IMR-90 (cell line): ENCODE measurements around the gene MACF1. TPM values are rescaled to one million over a fixed set of nuclear protein-coding genes. Genes with fewer than 3 reads are reported as not detected.
A peak's percentile ranks its signal among the peaks of the same experiment; 100 is the strongest.

Source experiments
- ATAC-seq: fragments of 200-7000 bp; cut with Tn5 transposase; 2 replicates; pipeline ENCODE4 v1.9.1; 2020; ENCODE audit warnings: low read depth, mild to moderate bottlenecking, moderate library complexity
- BruUV-seq: library from RNA; stranded (reverse); fragments of 400-500 nt; replicated peaks from 2 replicates; lab custom pipeline; 2021; lab: Mats Ljungman, UMichigan
- CTCF ChIA-PET: fragments of 300-600 bp; formaldehyde crosslinking; extraction: SDS; loops from one replicate; lab custom pipeline; 2021; ENCODE audit warnings: antibody characterized with exemption; lab: Yijun Ruan, JAX
- POLR2A ChIA-PET: fragments of 300-600 bp; sonication (Branson Sonifier 250); formaldehyde crosslinking; loops from one replicate; lab custom pipeline; 2022; ENCODE audit warnings: antibody characterized with exemption; ENCODE audit not compliant: unreplicated experiment; lab: Charles Lee
- DNase-seq: peaks from one replicate; pipeline ENCODE4 v3.0.0; 2013
- H2AFZ ChIP-seq: replicated peaks from 2 replicates; pipeline ENCODE3; 2013; ENCODE audit warnings: low read length, mild to moderate bottlenecking; ENCODE audit not compliant: poor library complexity
- H2AK5ac ChIP-seq: 2 replicates; pipeline ENCODE4 v1.6.1; 2013; ENCODE audit warnings: low read depth, low read length, inconsistent platforms
- H2AK9ac ChIP-seq: replicated peaks from 2 replicates; pipeline ENCODE3; 2013; ENCODE audit warnings: mild to moderate bottlenecking, low read depth, low read length, moderate library complexity; ENCODE audit not compliant: poor library complexity
- H2BK120ac ChIP-seq: 2 replicates; pipeline ENCODE4 v1.6.1; 2013; ENCODE audit warnings: low read depth, low read length, inconsistent platforms
- H2BK15ac ChIP-seq: 3 replicates; pipeline ENCODE4 v1.6.1; 2013; ENCODE audit warnings: low read depth, low read length, inconsistent platforms
- H2BK20ac ChIP-seq: 2 replicates; pipeline ENCODE4 v1.6.1; 2013; ENCODE audit warnings: low read depth, mild to moderate bottlenecking, inconsistent platforms, low read length, moderate library complexity
- H2BK5ac ChIP-seq: 2 replicates; pipeline ENCODE4 v1.6.1; 2013; ENCODE audit warnings: mild to moderate bottlenecking, low read depth, low read length, inconsistent platforms; ENCODE audit not compliant: poor library complexity, severe bottlenecking
- H3K14ac ChIP-seq: replicated peaks from 2 replicates; pipeline ENCODE4 v1.6.1; 2013; ENCODE audit warnings: low read depth, low read length, inconsistent platforms
- H3K18ac ChIP-seq: 2 replicates; pipeline ENCODE4 v1.6.1; 2013; ENCODE audit warnings: low read depth, low read length, control low read depth
- H3K23ac ChIP-seq: 2 replicates; pipeline ENCODE4 v1.6.1; 2013; ENCODE audit warnings: low read depth, low read length, inconsistent platforms
- H3K27ac ChIP-seq: 2 replicates; pipeline ENCODE4 v1.5.1; 2013; ENCODE audit warnings: mild to moderate bottlenecking, control low read depth, low read length; ENCODE audit not compliant: insufficient read depth
- H3K27me3 ChIP-seq: 2 replicates; pipeline ENCODE4 v1.6.1; 2013; ENCODE audit warnings: low read length; ENCODE audit not compliant: control insufficient read depth, insufficient read depth
- H3K36me3 ChIP-seq: 2 replicates; pipeline ENCODE4 v1.6.1; 2013; ENCODE audit warnings: low read length, mixed read lengths; ENCODE audit not compliant: control insufficient read depth, insufficient read depth
- H3K4ac ChIP-seq: 2 replicates; pipeline ENCODE4 v1.6.1; 2013; ENCODE audit warnings: low read depth, low read length, inconsistent platforms
- H3K4me1 ChIP-seq: 2 replicates; pipeline ENCODE4 v1.6.1; 2013; ENCODE audit warnings: low read length, mixed read lengths; ENCODE audit not compliant: control insufficient read depth, insufficient read depth
- H3K4me2 ChIP-seq: 2 replicates; pipeline ENCODE4 v1.6.1; 2013; ENCODE audit warnings: low read depth, mild to moderate bottlenecking, control low read depth, low read length, moderate library complexity
- H3K4me3 ChIP-seq: 2 replicates; pipeline ENCODE4 v1.5.1; 2013; ENCODE audit warnings: low read depth, mild to moderate bottlenecking, control low read depth, low read length, moderate library complexity; ENCODE audit not compliant: insufficient read depth
- H3K56ac ChIP-seq: 2 replicates; pipeline ENCODE4 v1.6.1; 2013; ENCODE audit warnings: low read length, inconsistent platforms; ENCODE audit not compliant: insufficient read depth; ENCODE audit errors: extremely low read depth
- H3K79me1 ChIP-seq, 2 experiments: 2 replicates each; pipeline ENCODE4 v1.6.1; 2013; ENCODE audit warnings: low read length in 2 of 2, inconsistent platforms in 1 of 2, low read depth in 1 of 2
- H3K9ac ChIP-seq: 2 replicates; pipeline ENCODE4 v1.6.1; 2013; ENCODE audit warnings: low read depth, low read length, control low read depth
- H3K9me1 ChIP-seq: 2 replicates; pipeline ENCODE4 v1.6.1; 2013; ENCODE audit warnings: low read length, inconsistent platforms; ENCODE audit not compliant: insufficient read depth
- H3K9me3 ChIP-seq: 2 replicates; pipeline ENCODE4 v1.6.1; 2013; ENCODE audit warnings: low read length; ENCODE audit not compliant: control insufficient read depth, insufficient read depth
- H4K20me1 ChIP-seq: 2 replicates; pipeline ENCODE4 v1.6.1; 2013; ENCODE audit warnings: low read length, inconsistent platforms; ENCODE audit not compliant: insufficient read depth
- H4K5ac ChIP-seq: 2 replicates; pipeline ENCODE4 v1.6.1; 2013; ENCODE audit warnings: mild to moderate bottlenecking, low read depth, low read length, control low read depth
- H4K8ac ChIP-seq, 2 experiments: 2 replicates each; pipeline ENCODE4 v1.6.1; 2013; ENCODE audit warnings: low read depth in 2 of 2, low read length in 2 of 2, control low read depth in 1 of 2, inconsistent platforms in 1 of 2
- H4K91ac ChIP-seq: 2 replicates; pipeline ENCODE4 v1.6.1; 2013; ENCODE audit warnings: low read depth, low read length, inconsistent platforms; ENCODE audit not compliant: insufficient read depth
- CEBPB ChIP-seq: IDR thresholded peaks from 2 replicates; pipeline ENCODE4 v1.6.1; 2012; ENCODE audit warnings: low read depth, low read length, improper control_type of control experiment
- FOS ChIP-seq: fragments of 150-350 bp; IDR thresholded peaks from 2 replicates; pipeline ENCODE4 v1.6.1; 2016; ENCODE audit warnings: low read depth, low read length
- MAZ ChIP-seq: IDR thresholded peaks from 2 replicates; pipeline ENCODE4 v1.6.1; 2012; ENCODE audit warnings: low read depth, mild to moderate bottlenecking, low read length, improper control_type of control experiment, moderate library complexity, borderline replicate concordance
- POLR2A ChIP-seq: IDR thresholded peaks from 2 replicates; pipeline ENCODE4 v1.6.1; 2012; ENCODE audit warnings: mild to moderate bottlenecking, low read depth, low read length
- RAD21 ChIP-seq: IDR thresholded peaks from 2 replicates; pipeline ENCODE4 v1.6.1; 2012; ENCODE audit warnings: low read length, improper control_type of control experiment
- RFX5 ChIP-seq: IDR thresholded peaks from 2 replicates; pipeline ENCODE4 v1.8.0; 2012; ENCODE audit warnings: low read depth, mild to moderate bottlenecking, low read length, moderate library complexity
- SMC3 ChIP-seq: fragments of 150-350 bp; IDR thresholded peaks from 2 replicates; pipeline ENCODE4 v1.6.1; 2016; ENCODE audit warnings: low read depth, mild to moderate bottlenecking, antibody characterized with exemption, low read length, moderate library complexity
- WGBS, 2 experiments: methylation state at CpG; one replicate each; pipeline versions ENCODE4 v1.1.5 to v1.1.7; 2013; ENCODE audit warnings: missing lambda C conversion rate in 2 of 2; ENCODE audit not compliant: insufficient read length in 1 of 2; ENCODE audit errors: extremely low coverage in 2 of 2; 5-methylcytosine and 5-hydroxymethylcytosine counted together
- dilution Hi-C: fragments of 300-500 bp; cut with HindIII; formaldehyde crosslinking; loops from one replicate; pipeline ENCODE4 v1.14.3; 2018; ENCODE audit warnings: low sequenced_read_pairs; ENCODE audit not compliant: unreplicated experiment
- in situ Hi-C: fragments of 300-500 bp; cut with MboI; formaldehyde crosslinking; loops from 3 replicates; pipeline ENCODE4 v1.14.3; 2019; ENCODE audit warnings: low sequenced_read_pairs, inconsistent platforms, mixed read lengths
- intact Hi-C: fragments of 100-400 bp; cut with micrococcal nuclease; formaldehyde crosslinking; loops from 2 replicates; pipeline ENCODE4 v1.10.0; 2022
- polyA plus RNA-seq, 3 experiments: library from polyadenylated mRNA; depleted of rRNA; stranded (reverse); fragments of >200 nt; gene quantifications; 2 replicates each; pipeline ENCODE4 v1.2.3, GENCODE V29; 2012; ENCODE audit warnings: low replicate concordance in 1 of 3
- total RNA-seq: library from RNA; depleted of rRNA; stranded (reverse); fragments of >200 nt; gene quantifications from 2 replicates; pipeline ENCODE4 v1.2.3, GENCODE V29; 2012

MACF1 gene
- total and polyA plus RNA-seq, 2 of the 4 experiments (the other 2 are of a cell fraction), result 67.6 to 369 TPM

DNA sequence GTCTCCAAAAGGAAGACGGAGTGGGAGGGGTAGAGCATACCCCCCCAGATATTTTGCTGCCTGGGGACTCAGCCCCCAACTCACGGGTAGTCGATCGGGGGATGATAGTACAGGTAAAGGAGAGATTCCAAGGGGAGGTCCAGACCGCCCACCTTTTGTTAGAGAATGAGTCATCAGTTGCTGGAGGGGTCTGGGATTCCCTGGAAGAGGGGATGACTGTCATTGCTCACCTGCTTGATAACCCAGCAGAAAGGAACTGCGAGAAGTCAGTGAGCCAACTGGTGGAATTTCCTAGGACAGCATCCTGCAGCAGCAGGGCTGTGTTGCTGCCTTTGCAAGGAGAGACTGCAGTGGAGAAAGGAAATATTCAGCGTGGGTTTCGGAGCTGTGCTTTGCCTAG is 64.4 kb downstream of the MACF1 start:
- Histone ChIP-seq H2AK5ac (peak overlapping the region; percentile 21; the same call in 1 of the 2 replicates), H3K23ac (peak overlapping the region; percentile 61), H3K79me1 (peaks cover 39 to 85% of the 10 kb centered on the region in 2 experiments), H2AFZ (peak overlapping the region; percentile 9), H3K4ac (peak overlapping the region; percentile 34), H4K91ac (no peak overlapping the region), H2BK5ac (peak overlapping the region; percentile 60), H2BK15ac (no peak overlapping the region), H3K4me3 (no peak overlapping the region), H4K8ac (peak overlapping the region in 1 of 2 experiments; percentile 70; a peak in 1 of 4 replicates), H3K27ac (peak overlapping the region; percentile 42; the same call in 1 of the 2 replicates), H4K5ac (no peak overlapping the region), H3K9ac (peak overlapping the region; percentile 11; the same call in 1 of the 2 replicates), H3K4me2 (peak overlapping the region; percentile 89), H3K4me1 (peaks cover 19% of the 10 kb centered on the region), H3K36me3 (peaks cover 5% of the 10 kb centered on the region), H2BK120ac (0 out of 2 replicates have a peak overlapping the region, but pooled peaks have one; percentile 13), H4K20me1 (peaks cover 77% of the 10 kb centered on the region), H2BK20ac (no peak overlapping the region), H3K56ac (no peak overlapping the region), H2AK9ac (peak overlapping the region; percentile 67), H3K9me1 (peaks cover 31% of the 10 kb centered on the region), H3K18ac (no peak overlapping the region; the same call in 1 of the 2 replicates), H3K14ac (peak overlapping the region; percentile 76), H3K9me3 (no peaks in the 10 kb centered on the region), H3K27me3 (no peaks in the 10 kb centered on the region)
- intact Hi-C loops (no loop called here), in situ Hi-C loops (no loop called here), dilution Hi-C loops (no loop called here)
- WGBS, 2 experiments, result 60% methylated on average over 1 of the region's 8 CpGs; no CpG with 5 or more reads in 1 of the 2 experiments
- no TSS peak for BruUV-seq
- ChIA-PET POLR2A (no interaction called here), CTCF (interaction anchor here (1.9 kb wide), 1 partner anchor 10 kb away, joined by 8 read pairs; no protein-coding TSS in a partner anchor)
- no peak for ATAC-seq
- TF ChIP-seq POLR2A (no peak), RFX5 (no peak), SMC3 (no peak), RAD21 (no peak), MAZ (no peak), FOS (peak; percentile 35; the same call in 1 of the 2 replicates), CEBPB (no peak)
- DNase-seq, result peak; percentile 13
